GM23338 (cell line): ENCODE results near the gene BRSK1.

Experiments
- CREB1 ChIP-seq: fragments of 250-450 bp; sonication (Bioruptor Pico); IDR thresholded peaks from 2 replicates; pipeline ENCODE4 v1.5.0; 2020; ENCODE audit warnings: low read depth, mild to moderate bottlenecking, moderate library complexity
- EZH2 ChIP-seq: fragments of 200-600 bp; sonication (generic); IDR thresholded peaks from one replicate; pipeline ENCODE4 v1.8.0; 2017; ENCODE audit warnings: antibody characterized with exemption, mild to moderate bottlenecking, low read depth; ENCODE audit not compliant: unreplicated experiment
- EZH2phosphoT487 ChIP-seq: fragments of 200-600 bp; sonication (generic); IDR thresholded peaks from one replicate; pipeline ENCODE4 v1.8.1; 2018; ENCODE audit warnings: antibody characterized with exemption; ENCODE audit not compliant: unreplicated experiment
- JUNB ChIP-seq: IDR thresholded peaks from one replicate; pipeline ENCODE4 v1.6.1; 2016; ENCODE audit warnings: antibody characterized with exemption; ENCODE audit not compliant: unreplicated experiment
- POLR2AphosphoS5 ChIP-seq: IDR thresholded peaks from 2 replicates; pipeline ENCODE4 v1.6.1; 2016; ENCODE audit warnings: antibody characterized with exemption, low read depth
- STAT1 ChIP-seq: IDR thresholded peaks from one replicate; pipeline ENCODE4 v1.6.1; 2016; ENCODE audit warnings: antibody characterized with exemption; ENCODE audit not compliant: unreplicated experiment
- TF ChIP-seq, protein P1 (sequence below), 2 experiments: fragments of 200-600 bp in 1 of 2; sonication (generic) in 1 of 2; conservative IDR thresholded peaks; 2 replicates each; pipeline versions ENCODE4 v1.5.1 to v1.6.1; 2016 to 2017; ENCODE audit warnings: antibody characterized with exemption in 2 of 2, low read depth in 2 of 2, mild to moderate bottlenecking in 2 of 2, moderate library complexity in 1 of 2
- TF ChIP-seq, protein P2 (sequence below): IDR thresholded peaks from one replicate; pipeline ENCODE4 v1.6.1; 2018; ENCODE audit warnings: antibody characterized with exemption; ENCODE audit not compliant: unreplicated experiment
- TF ChIP-seq, protein P3 (sequence below): IDR thresholded peaks from 2 replicates; pipeline ENCODE4 v1.6.1; 2016; ENCODE audit warnings: antibody characterized with exemption

DNA sequence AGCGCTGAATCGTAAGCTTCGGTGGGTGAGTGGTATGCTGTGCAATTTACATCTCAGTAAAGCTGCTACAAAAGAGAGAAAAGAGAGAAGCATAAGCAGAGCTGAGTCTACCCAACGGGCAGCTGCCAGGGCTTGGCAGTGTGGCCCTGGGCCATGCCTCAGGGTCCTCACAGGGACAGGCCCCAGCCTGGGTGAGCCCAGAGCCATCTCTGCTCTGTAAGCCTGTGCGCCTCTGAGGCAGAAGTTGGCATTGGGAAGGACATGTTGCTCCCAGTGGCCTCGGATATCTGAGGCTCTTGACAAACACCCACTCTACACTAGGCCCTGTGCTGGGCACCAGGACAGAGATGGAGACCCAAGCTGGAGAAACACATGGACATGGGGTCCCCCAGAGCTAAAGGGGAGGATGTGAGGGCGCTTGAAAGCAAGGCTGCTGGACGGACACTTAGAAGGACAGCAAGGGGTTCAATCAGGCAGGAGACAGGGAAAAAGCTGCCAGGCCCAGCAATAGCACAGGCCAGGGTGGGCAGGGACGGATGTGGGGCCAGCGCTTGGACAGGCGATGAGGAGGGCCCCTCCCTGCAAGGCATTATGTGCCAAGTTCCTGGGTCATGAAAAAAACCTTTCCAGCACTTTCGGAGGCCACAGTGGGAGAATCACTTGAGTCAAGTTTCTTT lies 39.7 kb upstream of the BRSK1 start:
- TF ChIP-seq, protein P1, sequence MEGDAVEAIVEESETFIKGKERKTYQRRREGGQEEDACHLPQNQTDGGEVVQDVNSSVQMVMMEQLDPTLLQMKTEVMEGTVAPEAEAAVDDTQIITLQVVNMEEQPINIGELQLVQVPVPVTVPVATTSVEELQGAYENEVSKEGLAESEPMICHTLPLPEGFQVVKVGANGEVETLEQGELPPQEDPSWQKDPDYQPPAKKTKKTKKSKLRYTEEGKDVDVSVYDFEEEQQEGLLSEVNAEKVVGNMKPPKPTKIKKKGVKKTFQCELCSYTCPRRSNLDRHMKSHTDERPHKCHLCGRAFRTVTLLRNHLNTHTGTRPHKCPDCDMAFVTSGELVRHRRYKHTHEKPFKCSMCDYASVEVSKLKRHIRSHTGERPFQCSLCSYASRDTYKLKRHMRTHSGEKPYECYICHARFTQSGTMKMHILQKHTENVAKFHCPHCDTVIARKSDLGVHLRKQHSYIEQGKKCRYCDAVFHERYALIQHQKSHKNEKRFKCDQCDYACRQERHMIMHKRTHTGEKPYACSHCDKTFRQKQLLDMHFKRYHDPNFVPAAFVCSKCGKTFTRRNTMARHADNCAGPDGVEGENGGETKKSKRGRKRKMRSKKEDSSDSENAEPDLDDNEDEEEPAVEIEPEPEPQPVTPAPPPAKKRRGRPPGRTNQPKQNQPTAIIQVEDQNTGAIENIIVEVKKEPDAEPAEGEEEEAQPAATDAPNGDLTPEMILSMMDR (conservative IDR thresholded peaks at IDR 0.05; ENCODE audit: low read depth in 2 of 2) = no peak
- TF ChIP-seq, protein P2, sequence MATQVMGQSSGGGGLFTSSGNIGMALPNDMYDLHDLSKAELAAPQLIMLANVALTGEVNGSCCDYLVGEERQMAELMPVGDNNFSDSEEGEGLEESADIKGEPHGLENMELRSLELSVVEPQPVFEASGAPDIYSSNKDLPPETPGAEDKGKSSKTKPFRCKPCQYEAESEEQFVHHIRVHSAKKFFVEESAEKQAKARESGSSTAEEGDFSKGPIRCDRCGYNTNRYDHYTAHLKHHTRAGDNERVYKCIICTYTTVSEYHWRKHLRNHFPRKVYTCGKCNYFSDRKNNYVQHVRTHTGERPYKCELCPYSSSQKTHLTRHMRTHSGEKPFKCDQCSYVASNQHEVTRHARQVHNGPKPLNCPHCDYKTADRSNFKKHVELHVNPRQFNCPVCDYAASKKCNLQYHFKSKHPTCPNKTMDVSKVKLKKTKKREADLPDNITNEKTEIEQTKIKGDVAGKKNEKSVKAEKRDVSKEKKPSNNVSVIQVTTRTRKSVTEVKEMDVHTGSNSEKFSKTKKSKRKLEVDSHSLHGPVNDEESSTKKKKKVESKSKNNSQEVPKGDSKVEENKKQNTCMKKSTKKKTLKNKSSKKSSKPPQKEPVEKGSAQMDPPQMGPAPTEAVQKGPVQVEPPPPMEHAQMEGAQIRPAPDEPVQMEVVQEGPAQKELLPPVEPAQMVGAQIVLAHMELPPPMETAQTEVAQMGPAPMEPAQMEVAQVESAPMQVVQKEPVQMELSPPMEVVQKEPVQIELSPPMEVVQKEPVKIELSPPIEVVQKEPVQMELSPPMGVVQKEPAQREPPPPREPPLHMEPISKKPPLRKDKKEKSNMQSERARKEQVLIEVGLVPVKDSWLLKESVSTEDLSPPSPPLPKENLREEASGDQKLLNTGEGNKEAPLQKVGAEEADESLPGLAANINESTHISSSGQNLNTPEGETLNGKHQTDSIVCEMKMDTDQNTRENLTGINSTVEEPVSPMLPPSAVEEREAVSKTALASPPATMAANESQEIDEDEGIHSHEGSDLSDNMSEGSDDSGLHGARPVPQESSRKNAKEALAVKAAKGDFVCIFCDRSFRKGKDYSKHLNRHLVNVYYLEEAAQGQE = no peak
- TF ChIP-seq EZH2phosphoT487 (no peak), EZH2 (no peak), POLR2AphosphoS5 (no peak), CREB1 (no peak), JUNB (no peak), STAT1 (no peak)
- TF ChIP-seq, protein P3, sequence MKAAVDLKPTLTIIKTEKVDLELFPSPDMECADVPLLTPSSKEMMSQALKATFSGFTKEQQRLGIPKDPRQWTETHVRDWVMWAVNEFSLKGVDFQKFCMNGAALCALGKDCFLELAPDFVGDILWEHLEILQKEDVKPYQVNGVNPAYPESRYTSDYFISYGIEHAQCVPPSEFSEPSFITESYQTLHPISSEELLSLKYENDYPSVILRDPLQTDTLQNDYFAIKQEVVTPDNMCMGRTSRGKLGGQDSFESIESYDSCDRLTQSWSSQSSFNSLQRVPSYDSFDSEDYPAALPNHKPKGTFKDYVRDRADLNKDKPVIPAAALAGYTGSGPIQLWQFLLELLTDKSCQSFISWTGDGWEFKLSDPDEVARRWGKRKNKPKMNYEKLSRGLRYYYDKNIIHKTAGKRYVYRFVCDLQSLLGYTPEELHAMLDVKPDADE = no peak
